ENCODE data around the gene ERC1.

Gene ERC1

GRCh38 chr12:1421091-1421846 is 430.2 kb downstream of the ERC1 start:
- FAIRE-seq, result no peak

- FAIRE-seq, result no peak
Measured at GRCh38 chr12:1422604-1423315, 431.7 kb downstream of the ERC1 start.

- no peak for FAIRE-seq
Measured at GRCh38 chr12:1424674-1425395, 433.8 kb downstream of the ERC1 start.

GRCh38 chr12:1425396-1425729 is 434.3 kb downstream of the ERC1 start:
- FAIRE-seq, result no peak

- FAIRE-seq, result no peak
Measured at GRCh38 chr12:1428671-1429070, 437.6 kb downstream of the ERC1 start.

- FAIRE-seq, result no peak
Measured at GRCh38 chr12:1429980-1430379, 439.0 kb downstream of the ERC1 start.

- no peak for FAIRE-seq
Measured at GRCh38 chr12:1434296-1434955, 443.4 kb downstream of the ERC1 start.

- no peak for FAIRE-seq
Measured at GRCh38 chr12:1435044-1435443, 444.0 kb downstream of the ERC1 start.

- FAIRE-seq, result no peak
Measured at GRCh38 chr12:1435456-1435855, 444.4 kb downstream of the ERC1 start.

- FAIRE-seq, result no peak
Measured at GRCh38 chr12:1436015-1436414, 445.0 kb downstream of the ERC1 start.

GRCh38 chr12:1436981-1437380 is 446.0 kb downstream of the ERC1 start:
- no peak for FAIRE-seq

- no peak for FAIRE-seq
Measured at GRCh38 chr12:1439201-1439600, 448.2 kb downstream of the ERC1 start.

- no peak for FAIRE-seq
Measured at GRCh38 chr12:1439687-1440086, 448.7 kb downstream of the ERC1 start.

GRCh38 chr12:1443421-1444141 is 452.6 kb downstream of the ERC1 start:
- no peak for FAIRE-seq

- FAIRE-seq, result no peak
Measured at GRCh38 chr12:1444142-1444516, 453.1 kb downstream of the ERC1 start.

- no peak for FAIRE-seq
Measured at GRCh38 chr12:1445807-1446206, 454.8 kb downstream of the ERC1 start.

GRCh38 chr12:1448336-1448735 is 457.3 kb downstream of the ERC1 start:
- FAIRE-seq, result no peak

GRCh38 chr12:1453810-1454209 is 462.8 kb downstream of the ERC1 start:
- no peak for FAIRE-seq

GRCh38 chr12:1456885-1457284 is 465.9 kb downstream of the ERC1 start:
- FAIRE-seq, result no peak

- no peak for FAIRE-seq
Measured at GRCh38 chr12:1457901-1458300, 466.9 kb downstream of the ERC1 start.

GRCh38 chr12:1459339-1459738 is 468.3 kb downstream of the ERC1 start:
- no peak for FAIRE-seq

- no peak for FAIRE-seq
Measured at GRCh38 chr12:1463073-1463905, 472.3 kb downstream of the ERC1 start.

Measured in endometrium (tissue), 2 donors.